Urinary bladder (tissue), 4 donors: ENCODE data around the gene CMAS. TPM values are rescaled to one million over a fixed set of nuclear protein-coding genes. Genes with fewer than 3 reads are reported as not detected.
"Not testable (repeated sequence)": the region's sequence is repeated elsewhere in the genome, so short reads cannot be mapped to it uniquely, and the experiment has no call there.

ENCODE experiments used
- DNase-seq: peaks from one replicate; pipeline ENCODE4 v3.0.0-alpha.2; 2015; ENCODE audit errors: extremely low spot score
- H3K27ac ChIP-seq: one replicate; pipeline ENCODE4 v1.5.1; 2013; ENCODE audit warnings: low read depth, mild to moderate bottlenecking, moderate library complexity
- H3K36me3 ChIP-seq: one replicate; pipeline ENCODE4 v1.6.1; 2013; ENCODE audit warnings: mild to moderate bottlenecking, moderate library complexity; ENCODE audit not compliant: insufficient read depth
- H3K4me1 ChIP-seq: one replicate; pipeline ENCODE4 v1.6.1; 2013; ENCODE audit warnings: mild to moderate bottlenecking, moderate library complexity; ENCODE audit not compliant: insufficient read depth
- H3K4me3 ChIP-seq: one replicate; pipeline ENCODE4 v1.5.1; 2013; ENCODE audit warnings: low read depth, low read length
- WGBS: extraction: QIAGEN DNeasy Blood & Tissue Kit; methylation state at CpG from one replicate; pipeline ENCODE4 v1.1.7; 2013; 5-methylcytosine and 5-hydroxymethylcytosine counted together
- polyA plus RNA-seq: library from polyadenylated mRNA; stranded (reverse); fragments of 200-250 nt; gene quantifications from one replicate; pipeline ENCODE4 v1.2.3, GENCODE V29; 2013
- total RNA-seq: library from RNA; depleted of rRNA; stranded (reverse); fragments of >200 nt; gene quantifications from one replicate; pipeline ENCODE4 v1.2.3, GENCODE V29; 2014
- donor health status: healthy with polysubstance abuse.
- donor health status: healthy.

CMAS gene
- total and polyA plus RNA-seq, 2 donors, result 38.7 to 42.3 TPM

DNA sequence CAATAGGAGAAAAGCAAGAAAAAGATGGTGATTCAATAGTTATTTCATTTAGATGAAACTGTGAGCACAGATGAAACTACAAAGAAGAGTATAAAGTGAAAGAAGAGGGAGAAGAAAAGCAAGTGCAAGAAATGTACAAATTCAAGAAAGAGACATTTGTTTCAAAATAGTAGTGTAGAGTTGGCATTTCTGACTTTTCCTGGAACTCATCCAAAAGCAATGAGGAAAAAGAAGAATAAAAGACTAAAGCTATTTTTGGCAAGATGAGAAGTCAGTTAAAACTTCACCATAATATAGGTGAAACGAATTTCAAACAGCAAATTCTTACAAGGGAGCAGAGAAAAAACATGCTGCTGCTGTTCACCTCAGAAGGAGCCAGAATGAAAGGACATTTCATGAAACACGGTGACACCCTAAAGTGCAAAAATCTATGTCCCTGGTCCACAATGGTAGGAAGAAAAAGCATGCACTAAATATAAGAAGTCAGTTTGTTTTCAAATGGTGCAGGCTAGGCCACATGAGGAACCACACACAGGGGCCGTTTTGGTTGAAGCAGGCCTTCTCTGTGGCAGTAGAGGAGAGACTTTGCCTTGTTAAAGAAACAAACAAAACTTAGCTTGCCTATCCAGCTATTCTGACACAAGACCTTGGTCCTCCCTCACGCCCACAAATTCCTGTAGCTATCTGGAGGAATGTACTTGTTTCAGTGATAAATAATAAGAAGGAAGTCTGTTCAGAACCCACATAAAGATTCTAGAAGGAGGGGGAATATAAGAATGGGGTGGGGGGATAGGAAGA is 11.1 kb upstream of the CMAS start:
- no peak overlapping the region for H3K27ac ChIP-seq
- no peaks in the 10 kb centered on the region for H3K36me3 ChIP-seq
- WGBS, result 34% methylated on average over 4 of the region's 4 CpGs
- no peak overlapping the region for H3K4me3 ChIP-seq
- no peak for DNase-seq
- H3K4me1 ChIP-seq, result no peaks in the 10 kb centered on the region

DNA sequence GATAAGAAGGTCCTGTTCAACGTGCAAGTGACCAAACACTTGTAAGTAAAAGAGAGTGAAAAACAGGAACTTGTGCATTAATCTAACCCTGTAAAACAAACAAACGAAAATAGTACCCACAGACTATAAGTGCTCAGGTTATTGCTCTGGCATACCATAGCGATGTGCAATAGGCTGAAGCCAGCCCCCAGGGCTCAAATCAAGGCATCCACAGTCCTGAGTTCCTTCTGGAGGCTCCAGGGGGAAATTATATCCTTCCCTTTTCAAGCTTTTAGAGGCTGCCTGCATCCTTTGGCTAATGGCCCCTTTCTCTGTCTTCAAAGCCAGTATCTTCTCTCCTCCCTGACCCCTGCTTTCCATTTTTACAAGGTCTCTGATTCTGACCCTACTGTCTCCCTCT is 8.1 kb upstream of the CMAS start:
- WGBS, result 72% methylated on average over 3 of the region's 3 CpGs
- Histone ChIP-seq H3K27ac (no peak overlapping the region), H3K4me3 (no peak overlapping the region), H3K36me3 (no peaks in the 10 kb centered on the region), H3K4me1 (no peaks in the 10 kb centered on the region)
- DNase-seq, result no peak

DNA sequence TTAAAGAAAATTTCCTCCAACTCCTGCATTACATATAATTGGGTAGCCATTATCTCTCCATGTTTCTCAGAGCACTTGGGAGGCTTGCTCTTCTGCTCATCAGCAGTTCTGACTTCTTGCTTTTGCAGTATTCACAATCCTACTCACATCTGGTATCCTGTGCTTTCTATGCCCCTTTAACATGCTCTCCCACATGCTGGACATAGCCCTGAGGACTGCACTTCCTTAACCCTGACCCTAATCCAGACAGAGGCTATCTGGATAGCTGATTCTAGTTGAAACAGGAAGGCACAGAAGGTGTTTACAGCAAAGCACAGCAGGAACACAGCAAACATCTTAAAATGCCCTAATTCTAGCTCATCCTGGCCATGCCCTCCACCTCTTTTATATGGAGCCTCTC is 7.3 kb upstream of the CMAS start:
- DNase-seq, result no peak
- no peak overlapping the region for H3K27ac ChIP-seq
- H3K4me3 ChIP-seq, result no peak overlapping the region
- H3K4me1 ChIP-seq, result no peaks in the 10 kb centered on the region
- H3K36me3 ChIP-seq, result no peaks in the 10 kb centered on the region

DNA sequence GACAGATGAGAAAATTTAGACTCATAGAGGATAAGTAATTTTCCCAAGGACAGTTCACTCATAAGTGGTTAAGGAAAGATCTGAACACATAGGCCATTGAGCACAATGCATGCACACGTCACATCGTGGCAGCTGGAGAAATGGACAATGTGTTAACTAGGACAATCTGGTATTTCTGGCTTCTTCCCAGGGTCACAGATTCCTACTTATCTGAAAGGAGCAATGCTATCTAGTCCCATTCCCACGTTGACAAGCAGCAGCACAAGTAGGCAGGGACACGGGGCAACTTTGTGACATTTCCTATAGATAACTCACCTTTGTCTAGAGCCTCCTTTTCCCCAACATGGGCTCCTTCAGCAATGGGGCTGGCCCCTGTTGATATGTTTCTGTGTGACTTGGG is 6.7 kb upstream of the CMAS start:
- WGBS, result 58% methylated on average over 4 of the region's 4 CpGs

DNA sequence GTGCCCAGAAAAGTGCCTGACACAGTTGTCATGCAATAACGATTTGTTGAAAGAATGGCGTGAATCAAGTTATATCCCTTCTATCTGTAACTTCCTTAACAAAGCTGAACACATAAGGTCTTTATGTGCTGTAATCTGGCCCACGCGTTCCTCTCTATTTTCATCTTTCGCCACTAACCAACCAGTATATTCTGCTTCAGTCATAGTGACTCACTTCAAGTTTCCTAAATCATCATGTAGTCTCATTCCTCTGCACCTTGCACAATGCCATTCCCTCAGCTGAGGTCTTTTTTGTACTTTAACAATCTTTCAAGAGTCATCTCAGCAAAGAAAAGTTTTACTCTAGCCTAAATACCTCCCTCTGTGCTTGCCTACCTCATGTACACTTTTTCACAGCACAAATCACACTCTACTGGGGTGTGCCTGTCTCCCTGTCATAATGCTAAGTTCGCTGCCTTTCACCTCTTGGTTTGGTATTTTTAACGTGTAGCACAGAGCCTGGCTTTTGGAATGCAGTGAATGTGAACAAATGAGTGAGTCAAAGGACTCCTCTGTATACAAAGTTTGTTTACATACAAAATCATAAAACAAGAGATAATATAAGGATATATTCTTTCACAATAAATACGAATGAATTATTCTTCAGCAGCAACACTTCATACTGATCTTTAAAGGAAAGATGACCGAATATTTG is 2.9 kb upstream of the CMAS start:
- H3K4me3 ChIP-seq, result no peak overlapping the region
- no peaks in the 10 kb centered on the region for H3K4me1 ChIP-seq
- H3K36me3 ChIP-seq, result no peaks in the 10 kb centered on the region
- no peak for DNase-seq
- no peak overlapping the region for H3K27ac ChIP-seq
- WGBS, result 81% methylated on average over 9 of the region's 9 CpGs

More for the DNA sequence above, 6.7 kb upstream of the CMAS start:
- no peak overlapping the region for H3K4me3 ChIP-seq
- H3K4me1 ChIP-seq, result no peaks in the 10 kb centered on the region
- H3K27ac ChIP-seq, result no peak overlapping the region
- H3K36me3 ChIP-seq, result no peaks in the 10 kb centered on the region
- DNase-seq, result no peak

DNA sequence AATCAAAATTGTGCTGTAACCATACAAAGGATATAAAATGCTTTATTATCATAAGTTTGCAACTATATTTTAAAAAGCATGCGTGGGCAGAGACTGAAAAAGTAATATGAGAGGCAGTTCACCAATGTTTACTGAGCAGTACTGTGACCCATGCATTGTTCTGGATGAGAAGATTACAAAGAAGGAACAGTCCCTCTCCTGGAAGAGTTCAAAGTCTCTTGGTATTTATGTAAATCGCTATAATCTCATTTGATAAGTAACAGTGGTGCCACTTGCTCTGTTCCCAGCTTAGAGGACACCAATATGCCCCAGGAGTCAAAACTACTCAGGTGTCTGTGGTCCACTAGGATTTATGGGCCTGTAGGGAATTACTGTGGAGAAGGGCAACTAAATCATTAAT is 2.1 kb upstream of the CMAS start:
- no peak for DNase-seq
- WGBS, result 70% methylated on average over 2 of the region's 2 CpGs
- Histone ChIP-seq H3K36me3 (no peaks in the 10 kb centered on the region), H3K4me1 (no peaks in the 10 kb centered on the region), H3K4me3 (no peak overlapping the region), H3K27ac (no peak overlapping the region)

DNA sequence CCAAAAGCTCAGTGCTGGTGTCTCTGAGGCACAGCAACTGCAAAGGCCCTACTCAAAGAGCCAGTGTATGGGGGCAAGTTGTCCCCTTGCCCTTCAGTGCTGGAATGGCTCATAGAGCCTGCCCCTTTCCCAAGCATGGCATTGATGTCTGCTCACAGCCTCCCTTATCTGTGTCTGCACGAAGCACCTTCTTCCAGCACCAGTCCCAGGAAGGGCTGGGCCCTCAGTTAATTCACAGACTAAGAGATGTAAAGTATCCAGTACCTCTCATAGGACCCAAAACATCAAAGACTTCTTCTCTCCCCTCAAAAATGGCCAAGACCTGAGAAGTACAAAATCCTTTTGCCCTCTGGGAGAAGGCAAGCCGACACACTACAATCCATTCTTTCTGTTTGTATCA is 1.6 kb upstream of the CMAS start:
- no peak overlapping the region for H3K4me3 ChIP-seq
- no peak overlapping the region for H3K27ac ChIP-seq
- no peak for DNase-seq
- H3K36me3 ChIP-seq, result no peaks in the 10 kb centered on the region
- H3K4me1 ChIP-seq, result no peaks in the 10 kb centered on the region
- WGBS, result 46% methylated on average over 2 of the region's 2 CpGs

DNA sequence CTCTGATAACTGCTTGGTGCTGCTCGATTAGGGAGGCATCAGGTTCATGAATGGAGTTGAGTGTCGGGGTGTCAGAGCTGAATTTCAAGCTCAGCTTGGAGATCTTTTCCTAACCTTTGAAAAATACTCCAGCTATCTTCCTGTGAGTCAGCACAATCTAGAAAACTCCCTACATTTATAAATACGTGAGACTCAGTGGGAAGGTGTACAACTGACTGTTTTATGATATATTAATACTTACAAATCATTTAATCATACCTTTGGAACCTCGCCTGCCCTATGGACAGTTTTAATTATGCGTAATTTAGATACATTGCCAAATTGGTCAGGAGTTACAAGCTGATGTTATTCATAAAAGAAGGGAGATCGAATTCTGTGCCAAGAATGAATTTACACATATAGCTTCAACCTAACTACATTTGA is 961 bp downstream of the CMAS start:
- Histone ChIP-seq H3K4me3 (peak overlapping the region; percentile 97), H3K36me3 (no peaks in the 10 kb centered on the region), H3K27ac (peak overlapping the region; percentile 73), H3K4me1 (no peaks in the 10 kb centered on the region)
- DNase-seq, result no peak
- 20% methylated on average over 6 of the region's 6 CpGs for WGBS

DNA sequence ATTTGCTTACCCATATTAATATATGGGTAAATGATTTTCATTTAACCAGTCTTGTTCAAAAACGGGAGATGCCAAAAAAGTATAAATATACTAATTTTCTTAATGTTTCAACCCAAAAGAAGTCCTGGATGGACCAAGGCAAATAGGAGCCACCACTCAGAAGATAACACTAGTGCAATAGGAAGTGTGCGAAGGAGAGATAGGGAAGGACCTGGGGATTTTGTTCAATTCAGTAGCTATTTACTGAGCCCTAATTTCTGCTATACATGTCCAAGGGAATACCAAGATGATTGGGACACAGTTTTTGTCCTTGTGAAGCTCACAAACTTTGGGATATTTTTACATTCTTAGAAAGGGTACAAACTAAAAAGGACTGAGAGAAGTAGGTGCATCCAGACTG is 1.5 kb downstream of the CMAS start:
- no peak for DNase-seq
- Histone ChIP-seq H3K4me1 (no peaks in the 10 kb centered on the region), H3K27ac (no peak overlapping the region), H3K36me3 (no peaks in the 10 kb centered on the region), H3K4me3 (no peak overlapping the region)
- 78% methylated on average over 2 of the region's 2 CpGs for WGBS

DNA sequence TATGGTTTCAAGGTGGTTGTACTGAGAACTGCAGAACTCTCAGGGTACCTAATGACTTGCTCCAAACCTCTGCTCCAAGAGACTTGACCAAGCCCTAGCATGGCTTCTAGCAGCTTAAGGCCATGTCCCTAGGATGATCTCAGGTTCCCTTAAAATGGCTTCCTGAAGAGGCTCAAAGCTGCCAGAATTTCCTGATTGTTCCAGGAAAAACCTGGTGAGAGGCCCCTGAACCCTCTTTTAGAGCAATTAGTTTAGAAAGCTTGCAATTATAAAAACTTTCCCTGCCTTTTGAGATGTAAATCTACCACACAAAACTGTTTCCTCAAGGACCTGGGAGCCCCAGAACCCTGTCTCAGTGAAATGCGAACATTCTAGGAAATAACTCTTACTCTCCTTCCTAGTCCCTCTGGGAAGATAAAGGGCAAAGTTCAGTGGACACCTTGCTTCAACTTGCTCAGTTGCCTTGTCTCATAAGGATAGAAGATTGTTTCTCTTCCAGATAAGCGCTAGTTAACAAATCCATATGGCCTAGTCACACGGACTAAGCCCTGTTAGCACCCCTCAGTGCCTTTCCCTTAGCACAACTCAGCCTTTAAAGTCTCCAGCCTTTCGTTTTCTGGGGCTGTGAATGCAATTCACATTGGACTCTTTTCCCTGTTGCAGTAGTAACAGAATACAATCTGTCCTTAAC is 2.5 kb downstream of the CMAS start:
- H3K36me3 ChIP-seq, result no peaks in the 10 kb centered on the region
- H3K27ac ChIP-seq, result no peak overlapping the region
- WGBS, result 58% methylated on average over 4 of the region's 4 CpGs
- H3K4me1 ChIP-seq, result no peaks in the 10 kb centered on the region
- no peak for DNase-seq
- no peak overlapping the region for H3K4me3 ChIP-seq

DNA sequence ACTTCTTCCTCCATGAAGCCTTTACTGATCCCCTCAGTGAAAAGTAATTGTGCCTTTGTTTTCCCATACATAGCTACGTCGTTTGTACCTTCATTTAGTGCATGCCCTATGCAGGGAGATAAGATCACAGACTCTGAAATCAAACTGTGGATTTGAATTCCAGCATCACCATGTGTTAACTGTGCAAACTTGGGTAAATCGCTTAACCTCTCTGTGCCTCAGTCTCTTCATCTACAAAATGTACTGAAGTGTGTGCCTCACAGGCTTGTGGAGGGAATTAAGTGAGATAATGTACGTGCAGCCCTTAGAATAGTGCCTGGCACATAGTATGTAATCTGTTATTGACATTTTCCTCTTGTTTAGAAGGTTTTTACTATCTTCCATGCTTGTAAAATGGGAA is 4.1 kb downstream of the CMAS start:
- 77% methylated on average over 4 of the region's 4 CpGs for WGBS
- no peak overlapping the region for H3K27ac ChIP-seq

DNA sequence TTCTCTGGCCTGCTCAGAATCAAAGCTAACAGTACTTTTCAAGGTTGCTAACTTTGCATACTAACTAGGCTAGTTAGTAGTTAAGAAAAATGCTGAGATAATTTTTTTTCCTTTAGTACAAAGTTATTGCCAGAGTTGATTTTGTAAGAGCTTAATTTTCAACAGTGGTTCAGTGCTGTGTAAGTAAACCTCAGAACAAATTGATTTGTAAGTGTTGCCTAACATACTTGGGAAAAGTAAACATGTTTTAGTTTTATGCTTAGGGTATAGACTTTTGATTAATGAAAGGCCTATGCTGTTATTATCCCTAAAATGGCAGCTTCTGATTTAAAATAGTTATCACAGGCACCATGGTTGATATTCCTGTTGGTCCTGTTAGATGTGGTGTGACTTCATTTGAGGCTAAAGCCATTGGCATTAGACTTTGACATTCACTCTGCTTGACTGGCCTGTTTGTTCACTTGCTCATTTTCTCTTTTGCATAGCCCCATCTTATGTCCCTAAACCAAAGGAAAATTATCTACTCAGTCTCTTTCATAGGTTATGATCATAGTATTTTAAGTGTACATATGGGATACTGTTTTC is 5.2 kb downstream of the CMAS start:
- no peak for DNase-seq
- Histone ChIP-seq H3K27ac (no peak overlapping the region), H3K4me1 (no peaks in the 10 kb centered on the region), H3K4me3 (no peak overlapping the region), H3K36me3 (peaks cover under 1% of the 10 kb centered on the region)

More for the DNA sequence above, 4.1 kb downstream of the CMAS start:
- Histone ChIP-seq H3K36me3 (no peaks in the 10 kb centered on the region), H3K4me1 (no peaks in the 10 kb centered on the region), H3K4me3 (no peak overlapping the region)
- DNase-seq, result no peak

DNA sequence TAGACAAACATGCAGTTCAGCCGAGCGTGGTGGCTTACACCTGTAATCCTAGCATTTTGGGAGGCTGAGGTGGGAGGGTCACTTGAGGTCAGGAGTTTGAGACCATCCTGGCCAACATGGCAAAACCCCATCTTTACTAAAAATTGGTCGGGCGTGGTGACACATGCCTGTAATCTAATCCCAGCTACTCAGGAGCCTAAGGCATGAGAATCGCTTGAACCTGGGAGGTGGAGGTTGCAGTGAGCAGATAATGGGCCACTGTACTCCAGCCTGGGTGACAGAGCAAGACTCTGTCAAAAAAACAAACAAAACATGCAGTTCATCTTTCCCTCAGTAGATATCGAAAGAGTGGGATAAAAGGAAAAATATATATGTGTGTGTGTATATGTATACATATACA is 7.0 kb downstream of the CMAS start:
- not testable (repeated sequence) for DNase-seq, H3K36me3 ChIP-seq, H3K4me3 ChIP-seq, H3K4me1 ChIP-seq, H3K27ac ChIP-seq
- 96% methylated on average over 6 of the region's 6 CpGs for WGBS

DNA sequence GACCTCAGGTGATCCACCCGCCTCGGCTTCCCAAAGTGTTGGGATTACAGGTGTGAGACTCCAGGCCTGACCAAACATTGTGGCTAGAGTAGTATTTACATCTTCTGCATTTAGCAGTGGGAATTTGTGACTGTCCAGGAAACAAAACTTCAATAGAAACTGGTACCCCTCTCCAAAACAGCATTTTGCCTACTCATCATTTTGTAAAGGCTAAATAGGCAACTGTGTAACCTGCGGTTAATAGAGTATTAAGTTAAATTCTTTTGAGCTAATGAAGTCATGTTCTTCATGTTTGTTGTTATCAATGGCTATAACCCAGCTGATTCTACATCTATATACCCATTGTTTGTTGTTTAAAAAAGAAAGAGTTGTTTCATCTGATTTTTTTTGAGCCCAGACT is 8.1 kb downstream of the CMAS start:
- Histone ChIP-seq H3K4me3 (no peak overlapping the region), H3K4me1 (no peaks in the 10 kb centered on the region), H3K27ac (no peak overlapping the region), H3K36me3 (peaks cover 4% of the 10 kb centered on the region)
- 88% methylated on average over 3 of the region's 3 CpGs for WGBS
- no peak for DNase-seq
